Endothelial cell of umbilical vein (primary cell): ENCODE measurements around the gene TLE1. TPM values are rescaled to one million over a fixed set of nuclear protein-coding genes. Genes with fewer than 3 reads are reported as not detected.

Experiments
- BruUV-seq: library from RNA; stranded (reverse); fragments of 400-500 nt; replicated peaks from 2 replicates; lab custom pipeline; 2021; lab: Mats Ljungman, UMichigan
- CTCF ChIA-PET: fragments of 300-600, 350-600 bp; sonication (Branson Sonifier 250); formaldehyde crosslinking; loops from one replicate; lab custom pipeline; 2021; ENCODE audit warnings: antibody characterized with exemption, inconsistent platforms; lab: Charles Lee
- POLR2A ChIA-PET: fragments of 300-600, 350-600 bp; sonication (Branson Sonifier 250); formaldehyde crosslinking; loops from one replicate; lab custom pipeline; 2021; ENCODE audit warnings: antibody characterized with exemption, inconsistent platforms; lab: Charles Lee
- DNase-seq: peaks from one replicate; pipeline ENCODE4 v3.0.0-alpha.2; 2011; ENCODE audit warnings: low read depth, low spot score
- FAIRE-seq: peaks from 2 replicates; lab custom pipeline; 2011; peaks lifted over from hg19 to GRCh38; lab: Jason Lieb, UNC
- H2AFZ ChIP-seq: 2 replicates; pipeline ENCODE4 v1.6.0; 2012; ENCODE audit warnings: low read depth, low read length, control low read depth, inconsistent platforms
- H3K27ac ChIP-seq: 2 replicates; pipeline ENCODE4 v1.5.1; 2011; ENCODE audit warnings: low read depth, mild to moderate bottlenecking, control low read depth, low read length, moderate library complexity; ENCODE audit not compliant: insufficient read depth
- H3K27me3 ChIP-seq, 2 experiments: 2 replicates each; pipeline versions ENCODE4 v1.6.0 to v1.6.1; 2011; ENCODE audit warnings: low read length in 2 of 2, mixed read lengths in 1 of 2; ENCODE audit not compliant: control insufficient read depth in 2 of 2, insufficient read depth in 2 of 2
- H3K36me3 ChIP-seq, 2 experiments: 2 replicates in 1 of 2; 3 replicates in 1 of 2; pipeline ENCODE4 v1.5.1; 2011; ENCODE audit warnings: low read length in 2 of 2, mild to moderate bottlenecking in 1 of 2, moderate library complexity in 1 of 2; ENCODE audit not compliant: control insufficient read depth in 2 of 2, insufficient read depth in 2 of 2; ENCODE audit errors: extremely low read depth in 1 of 2
- H3K4me1 ChIP-seq: 3 replicates; pipeline ENCODE4 v1.5.1; 2011; ENCODE audit warnings: mild to moderate bottlenecking, low read length; ENCODE audit not compliant: control insufficient read depth, insufficient read depth; ENCODE audit errors: extremely low read depth
- H3K4me2 ChIP-seq: 2 replicates; pipeline ENCODE4 v1.6.1; 2011; ENCODE audit warnings: low read length, control low read depth, mixed read lengths; ENCODE audit not compliant: insufficient read depth
- H3K4me3 ChIP-seq, 3 experiments: fragments of 200-600 bp in 1 of 3; sonication (generic), shearing (Covaris generic) in 1 of 3; replicated peaks in 1 of 3; 2 replicates each; pipeline ENCODE4 v1.5.1; 2011 to 2016; ENCODE audit warnings: control low read depth in 3 of 3, low read length in 3 of 3, mild to moderate bottlenecking in 2 of 3, inconsistent platforms in 1 of 3, low read depth in 1 of 3, moderate library complexity in 1 of 3; ENCODE audit not compliant: insufficient read depth in 1 of 3
- H3K79me2 ChIP-seq: 2 replicates; pipeline ENCODE4 v1.6.0; 2012; ENCODE audit warnings: low read length, inconsistent platforms; ENCODE audit not compliant: control insufficient read depth, insufficient read depth
- H3K9ac ChIP-seq: replicated peaks from 2 replicates; pipeline ENCODE3; 2011; ENCODE audit warnings: low read length, control low read depth; ENCODE audit not compliant: insufficient read depth; ENCODE audit errors: extremely low read depth
- H3K9me1 ChIP-seq: replicated peaks from 3 replicates; pipeline ENCODE4 v1.6.0; 2011; ENCODE audit warnings: mild to moderate bottlenecking, low read length; ENCODE audit not compliant: control insufficient read depth, insufficient read depth; ENCODE audit errors: extremely low read depth
- H3K9me3 ChIP-seq: replicated peaks from 2 replicates; pipeline ENCODE4 v1.5.1; 2012; ENCODE audit warnings: low read length, inconsistent platforms; ENCODE audit not compliant: control insufficient read depth, insufficient read depth
- H4K20me1 ChIP-seq: replicated peaks from 2 replicates; pipeline ENCODE3; 2011; ENCODE audit warnings: mild to moderate bottlenecking, low read length; ENCODE audit not compliant: control insufficient read depth, insufficient read depth; ENCODE audit errors: extremely low read depth
- EZH2 ChIP-seq: IDR thresholded peaks from 2 replicates; pipeline ENCODE4 v1.6.1; 2012; ENCODE audit warnings: borderline replicate concordance, low read depth, mild to moderate bottlenecking, moderate library complexity, low read length, inconsistent platforms; ENCODE audit not compliant: severe bottlenecking
- FOS ChIP-seq: IDR thresholded peaks from 2 replicates; pipeline ENCODE4 v1.6.1; 2011; ENCODE audit warnings: mild to moderate bottlenecking, low read length, moderate library complexity, borderline replicate concordance; ENCODE audit not compliant: insufficient read depth
- GATA2 ChIP-seq: IDR thresholded peaks from 2 replicates; pipeline ENCODE4 v1.7.0; 2011; ENCODE audit warnings: low read depth, mild to moderate bottlenecking, moderate library complexity, mixed read lengths, low read length; ENCODE audit not compliant: insufficient read length, insufficient read depth
- JUN ChIP-seq: IDR thresholded peaks from 2 replicates; pipeline ENCODE4 v1.6.1; 2011; ENCODE audit warnings: borderline replicate concordance, low read depth; ENCODE audit not compliant: insufficient read length, insufficient read depth
- MYC ChIP-seq: IDR thresholded peaks from one replicate; pipeline ENCODE4 v1.6.1; 2011; ENCODE audit warnings: mild to moderate bottlenecking, low read depth, low read length
- POLR2A ChIP-seq: IDR thresholded peaks from 2 replicates; pipeline ENCODE4 v1.6.1; 2012; ENCODE audit warnings: low read depth, mild to moderate bottlenecking, control low read depth, low read length
- POLR2AphosphoS5 ChIP-seq: IDR thresholded peaks from 2 replicates; pipeline ENCODE4 v1.6.1; 2012; ENCODE audit warnings: low read depth, mild to moderate bottlenecking, control low read depth, low read length, moderate library complexity; ENCODE audit not compliant: insufficient read depth
- dilution Hi-C: fragments of 300-500 bp; cut with MboI; formaldehyde crosslinking; loops from one replicate; pipeline ENCODE4 v1.15.0; 2019; ENCODE audit warnings: low sequenced_read_pairs; ENCODE audit not compliant: extremely low pct_ligation_motif_present
- intact Hi-C: fragments of 100-400 bp; cut with micrococcal nuclease; formaldehyde crosslinking; loops from one replicate; pipeline ENCODE4 v1.10.0; 2022
- polyA plus RNA-seq, 4 experiments: library from polyadenylated mRNA; depleted of rRNA in 3 of 4; stranded (reverse) in 3 of 4; unstranded in 1 of 4; fragments of >200 nt; gene quantifications; 2 replicates each; pipeline versions ENCODE4 v1.2.1 to v1.2.3, GENCODE V29; 2011 to 2012; ENCODE audit warnings: missing spikeins in 1 of 4
- total RNA-seq: library from RNA; stranded (reverse); gene quantifications from 2 replicates; pipeline ENCODE4 v1.2.3, GENCODE V29; 2021
- TF ChIP-seq, protein P1 (sequence below): IDR thresholded peaks from 2 replicates; pipeline ENCODE4 v1.6.1; 2011; ENCODE audit not compliant: insufficient read depth, insufficient read length
- TF ChIP-seq, protein P2 (sequence below), 2 donors: IDR thresholded peaks; 1 replicate in 1 of 2; 2 replicates in 1 of 2; pipeline ENCODE4 v1.5.1; 2011; ENCODE audit warnings: low read length in 2 of 2, mild to moderate bottlenecking in 2 of 2, moderate library complexity in 2 of 2, control low read depth in 1 of 2, inconsistent platforms in 1 of 2, low read depth in 1 of 2; ENCODE audit not compliant: insufficient read depth in 1 of 2; ENCODE audit errors: extremely low read depth in 1 of 2

TLE1 gene
- total and polyA plus RNA-seq, 2 donors (not counting 3 experiments of a cell fraction or from before 2014, with no cell fraction given), result 55.0 to 58.2 TPM

DNA sequence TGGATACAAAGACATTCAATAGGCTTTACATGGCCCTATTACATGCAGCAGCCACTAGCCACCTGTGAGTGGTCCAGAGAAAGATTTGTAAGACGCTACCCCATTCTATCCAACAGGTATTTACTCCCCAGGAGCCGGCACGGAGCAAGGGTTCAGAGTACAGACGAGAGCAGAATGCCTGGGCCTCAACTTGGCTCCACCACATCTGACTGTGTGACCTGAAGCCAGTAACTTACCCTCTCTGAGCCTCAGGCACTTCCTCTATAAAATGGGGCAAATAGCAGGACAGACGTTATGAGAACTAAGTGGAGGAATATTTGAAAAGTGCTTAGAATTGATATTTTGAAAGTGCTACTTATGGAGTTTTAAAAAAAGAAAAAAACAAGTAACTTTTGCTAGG, 100.0 kb downstream of the TLE1 start:
- no peaks in the 10 kb centered on the region for H3K79me2 ChIP-seq
- no peak for DNase-seq
- intact Hi-C loops, result loop anchor here (10.0 kb wide), 1 partner anchor 1295 kb away; no protein-coding TSS in a partner anchor
- H3K4me1 ChIP-seq, result peaks cover 20% of the 10 kb centered on the region
- dilution Hi-C loops, result no loop called here
- no peak overlapping the region for H3K27ac ChIP-seq
- no peaks in the 10 kb centered on the region for H4K20me1 ChIP-seq
- no peak overlapping the region for H2AFZ ChIP-seq
- no peak overlapping the region for H3K9ac ChIP-seq
- ChIA-PET POLR2A (no interaction called here), CTCF (interaction anchor here (1.2 kb wide), 1 partner anchor 67 kb away, joined by 3 read pairs; no protein-coding TSS in a partner anchor)
- no peaks in the 10 kb centered on the region for H3K9me1 ChIP-seq
- no TSS peak for BruUV-seq
- no peak for FAIRE-seq
- no peak overlapping the region for H3K4me3 ChIP-seq
- no peaks in the 10 kb centered on the region for H3K9me3 ChIP-seq
- peaks cover 3 to 8% of the 10 kb centered on the region in 2 experiments for H3K36me3 ChIP-seq
- H3K4me2 ChIP-seq, result no peak overlapping the region
- H3K27me3 ChIP-seq, result no peaks in the 10 kb centered on the region
- TF ChIP-seq MYC (no peak), GATA2 (no peak), FOS (no peak), EZH2 (no peak), JUN (no peak), POLR2AphosphoS5 (no peak), POLR2A (no peak)
- TF ChIP-seq, protein P1, sequence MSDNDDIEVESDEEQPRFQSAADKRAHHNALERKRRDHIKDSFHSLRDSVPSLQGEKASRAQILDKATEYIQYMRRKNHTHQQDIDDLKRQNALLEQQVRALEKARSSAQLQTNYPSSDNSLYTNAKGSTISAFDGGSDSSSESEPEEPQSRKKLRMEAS, result no peak
- TF ChIP-seq, protein P2, sequence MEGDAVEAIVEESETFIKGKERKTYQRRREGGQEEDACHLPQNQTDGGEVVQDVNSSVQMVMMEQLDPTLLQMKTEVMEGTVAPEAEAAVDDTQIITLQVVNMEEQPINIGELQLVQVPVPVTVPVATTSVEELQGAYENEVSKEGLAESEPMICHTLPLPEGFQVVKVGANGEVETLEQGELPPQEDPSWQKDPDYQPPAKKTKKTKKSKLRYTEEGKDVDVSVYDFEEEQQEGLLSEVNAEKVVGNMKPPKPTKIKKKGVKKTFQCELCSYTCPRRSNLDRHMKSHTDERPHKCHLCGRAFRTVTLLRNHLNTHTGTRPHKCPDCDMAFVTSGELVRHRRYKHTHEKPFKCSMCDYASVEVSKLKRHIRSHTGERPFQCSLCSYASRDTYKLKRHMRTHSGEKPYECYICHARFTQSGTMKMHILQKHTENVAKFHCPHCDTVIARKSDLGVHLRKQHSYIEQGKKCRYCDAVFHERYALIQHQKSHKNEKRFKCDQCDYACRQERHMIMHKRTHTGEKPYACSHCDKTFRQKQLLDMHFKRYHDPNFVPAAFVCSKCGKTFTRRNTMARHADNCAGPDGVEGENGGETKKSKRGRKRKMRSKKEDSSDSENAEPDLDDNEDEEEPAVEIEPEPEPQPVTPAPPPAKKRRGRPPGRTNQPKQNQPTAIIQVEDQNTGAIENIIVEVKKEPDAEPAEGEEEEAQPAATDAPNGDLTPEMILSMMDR (IDR thresholded peaks at IDR 0.05; ENCODE audit: extremely low read depth in 1 of 2, insufficient read depth in 1 of 2, low read depth in 1 of 2, low read length in 2 of 2), result no peak
